K562 (cell line): Measurements from ENCODE around the gene GDPD2. TPM values are rescaled to one million over a fixed set of nuclear protein-coding genes. Genes with fewer than 3 reads are reported as not detected.
A peak's percentile ranks its signal among the peaks of the same experiment; 100 is the strongest.

Source experiments
- MIER1 ChIP-seq: fragments of 450-650 bp; IDR thresholded peaks from 2 replicates; pipeline ENCODE4 v1.6.1; 2016; ENCODE audit warnings: antibody characterized with exemption, mild to moderate bottlenecking, low read depth
- NR2C1 ChIP-seq, 2 experiments: fragments of 450-650 bp; IDR thresholded peaks; 2 replicates each; pipeline ENCODE4 v1.6.1; 2017; ENCODE audit warnings: mild to moderate bottlenecking in 2 of 2, antibody characterized with exemption in 1 of 2, inconsistent platforms in 1 of 2, missing compliant biosample characterization in 1 of 2, missing genetic modification characterization in 1 of 2
- RBBP5 ChIP-seq: fragments of 200-600 bp; sonication (generic); IDR thresholded peaks from 2 replicates; pipeline ENCODE4 v1.6.1; 2012; ENCODE audit warnings: borderline replicate concordance, mild to moderate bottlenecking, low read length, control low read depth, inconsistent platforms; ENCODE audit not compliant: insufficient read depth, poor library complexity, severe bottlenecking
- RBM17 ChIP-seq: fragments of 200-400 bp; formaldehyde crosslinking; IDR thresholded peaks from 2 replicates; pipeline ENCODE4 v1.6.1; 2017; ENCODE audit warnings: low read depth, mild to moderate bottlenecking, low read length, borderline replicate concordance
- THRAP3 ChIP-seq: fragments of 450-650 bp; IDR thresholded peaks from 2 replicates; pipeline ENCODE4 v1.6.1; 2016; ENCODE audit warnings: mild to moderate bottlenecking, inconsistent platforms, borderline replicate concordance
- ZBTB7A ChIP-seq: IDR thresholded peaks from 2 replicates; pipeline ENCODE4 v1.6.1; 2011; ENCODE audit warnings: low read depth, mild to moderate bottlenecking, low read length, moderate library complexity, borderline replicate concordance; ENCODE audit not compliant: control insufficient read depth
- ZNF174 ChIP-seq: fragments of 250-450 bp; sonication (Bioruptor Pico); IDR thresholded peaks from 2 replicates; pipeline ENCODE4 v1.4.0; 2020; ENCODE audit warnings: mild to moderate bottlenecking
- ZNF282 ChIP-seq: sonication (generic); formaldehyde crosslinking; IDR thresholded peaks from 2 replicates; pipeline ENCODE4 v1.8.1; 2023; ENCODE audit warnings: missing genetic modification reagents
- ZNF436 ChIP-seq: fragments of 250-450, 450-650 bp; sonication (Bioruptor Pico); formaldehyde crosslinking; IDR thresholded peaks from 2 replicates; pipeline ENCODE4 v1.7.0; 2020; ENCODE audit warnings: mild to moderate bottlenecking
- ZNF696 ChIP-seq: fragments of 250-450 bp; sonication (Bioruptor Pico); conservative IDR thresholded peaks from 2 replicates; pipeline ENCODE4 v1.4.0; 2020; ENCODE audit warnings: mild to moderate bottlenecking, moderate library complexity
- polyA plus RNA-seq, 8 experiments: library from polyadenylated mRNA; depleted of rRNA in 4 of 8; stranded (reverse) in 5 of 8; unstranded in 3 of 8; fragments of >200 nt; fragmentation: Nextera tagmentation in 2 of 8; fragmentation: Illumina TruSeq in 1 of 8; extraction: Ambion mirVana in 2 of 8; extraction: Trizol in 1 of 8; gene quantifications; 2 replicates each; pipeline versions ENCODE4 v1.2.1 to v1.2.3, GENCODE V29; 2011 to 2014; ENCODE audit warnings: inconsistent platforms in 1 of 8, missing spikeins in 1 of 8
- total RNA-seq, 7 experiments: library from RNA; depleted of rRNA in 6 of 7; stranded (reverse); fragments of >200 nt in 6 of 7; fragmentation: Illumina TruSeq in 2 of 7; extraction: Trizol in 2 of 7; gene quantifications; 2 replicates each; pipeline versions ENCODE4 v1.2.1 to v1.2.3, GENCODE V29; 2011 to 2021; ENCODE audit warnings: low replicate concordance in 1 of 7
- TF ChIP-seq, protein P1 (sequence below): IDR thresholded peaks from 2 replicates; pipeline ENCODE4 v1.6.1; 2012; ENCODE audit warnings: low read depth, low read length, improper control_type of control experiment, borderline replicate concordance
- TF ChIP-seq, protein P2 (sequence below): IDR thresholded peaks from 2 replicates; pipeline ENCODE4 v1.6.1; 2014; ENCODE audit warnings: antibody characterized with exemption
- TF ChIP-seq, protein P3 (sequence below), 2 experiments: fragments of 450-650 bp in 1 of 2; sonication (generic) in 1 of 2; formaldehyde crosslinking in 1 of 2; IDR thresholded peaks in 1 of 2; conservative IDR thresholded peaks in 1 of 2; 2 replicates each; pipeline versions ENCODE4 v1.6.1 to v1.8.1; 2016 to 2023; ENCODE audit warnings: mild to moderate bottlenecking in 2 of 2, moderate library complexity in 2 of 2, inconsistent platforms in 1 of 2, missing genetic modification reagents in 1 of 2
- TF ChIP-seq, protein P4 (sequence below): fragments of 250-450 bp; sonication (Bioruptor Pico); IDR thresholded peaks from 2 replicates; pipeline ENCODE4 v1.4.0; 2020; ENCODE audit warnings: mild to moderate bottlenecking, moderate library complexity, borderline replicate concordance
- TF ChIP-seq, protein P5 (sequence below): fragments of 250-450 bp; sonication (Bioruptor Pico); IDR thresholded peaks from 2 replicates; pipeline ENCODE4 v1.4.0; 2020; ENCODE audit warnings: borderline replicate concordance

GDPD2 gene
- total and polyA plus RNA-seq, 9 of the 15 experiments (the other 6 are each of a cell fraction or from before 2014, with no cell fraction given), result not detected

DNA sequence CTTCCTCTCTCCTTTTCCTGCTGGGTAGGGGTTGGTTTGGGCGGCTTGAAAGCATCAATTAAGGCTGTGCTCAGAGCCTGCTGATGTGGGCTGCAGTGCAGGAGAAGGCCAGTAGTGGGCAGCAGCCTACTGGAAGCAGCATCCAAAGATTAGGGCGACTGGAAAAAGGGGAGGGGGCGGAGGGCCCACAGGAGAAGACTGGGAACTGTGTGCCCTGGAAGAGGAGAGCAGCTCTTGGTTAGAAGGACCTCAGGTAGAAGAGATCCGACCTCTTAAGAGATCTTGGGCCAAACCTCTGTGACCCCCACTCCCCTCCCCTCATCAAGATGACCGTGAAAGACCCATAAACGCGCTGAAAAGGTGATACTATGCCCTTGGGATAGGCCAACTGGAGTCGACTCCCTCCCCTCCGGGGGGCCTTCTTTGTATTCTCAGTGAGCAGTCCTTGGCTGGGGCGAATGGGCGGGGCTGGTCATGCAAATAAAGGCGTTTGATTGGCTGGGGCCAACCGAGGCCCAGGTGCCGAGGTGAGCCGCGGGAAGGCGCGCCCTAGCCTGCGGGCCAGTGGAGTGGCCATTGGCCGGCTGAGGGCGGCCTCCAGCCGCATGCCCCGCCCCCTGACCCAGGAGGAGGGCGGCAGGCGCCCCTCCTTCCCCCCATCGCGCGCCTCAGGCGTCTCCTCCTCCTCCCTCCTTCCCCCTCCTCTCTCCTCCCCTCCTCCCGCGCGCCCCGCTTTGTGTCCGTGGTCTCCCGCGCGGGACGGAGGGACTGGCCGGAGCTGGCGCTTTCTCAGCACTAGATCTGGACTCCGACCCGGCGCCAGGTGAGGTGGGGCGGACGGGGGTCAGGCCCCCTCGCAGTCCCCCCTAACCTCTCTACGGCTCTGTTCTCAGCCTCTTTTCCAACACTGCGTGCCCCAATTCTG is 31.6 kb downstream of the GDPD2 start (continued):
- TF ChIP-seq ZNF696 (CRISPR knock-in tag), result no peak
- TF ChIP-seq THRAP3, result no peak
- TF ChIP-seq RBBP5, result peak; percentile 50
- TF ChIP-seq, protein P1, sequence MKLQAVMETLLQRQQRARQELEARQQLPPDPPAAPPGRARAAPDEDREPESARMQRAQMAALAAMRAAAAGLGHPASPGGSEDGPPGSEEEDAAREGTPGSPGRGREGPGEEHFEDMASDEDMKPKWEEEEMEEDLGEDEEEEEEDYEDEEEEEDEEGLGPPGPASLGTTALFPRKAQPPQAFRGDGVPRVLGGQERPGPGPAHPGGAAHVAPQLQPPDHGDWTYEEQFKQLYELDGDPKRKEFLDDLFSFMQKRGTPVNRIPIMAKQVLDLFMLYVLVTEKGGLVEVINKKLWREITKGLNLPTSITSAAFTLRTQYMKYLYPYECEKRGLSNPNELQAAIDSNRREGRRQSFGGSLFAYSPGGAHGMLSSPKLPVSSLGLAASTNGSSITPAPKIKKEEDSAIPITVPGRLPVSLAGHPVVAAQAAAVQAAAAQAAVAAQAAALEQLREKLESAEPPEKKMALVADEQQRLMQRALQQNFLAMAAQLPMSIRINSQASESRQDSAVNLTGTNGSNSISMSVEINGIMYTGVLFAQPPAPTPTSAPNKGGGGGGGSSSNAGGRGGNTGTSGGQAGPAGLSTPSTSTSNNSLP, result no peak
- TF ChIP-seq, protein P2, sequence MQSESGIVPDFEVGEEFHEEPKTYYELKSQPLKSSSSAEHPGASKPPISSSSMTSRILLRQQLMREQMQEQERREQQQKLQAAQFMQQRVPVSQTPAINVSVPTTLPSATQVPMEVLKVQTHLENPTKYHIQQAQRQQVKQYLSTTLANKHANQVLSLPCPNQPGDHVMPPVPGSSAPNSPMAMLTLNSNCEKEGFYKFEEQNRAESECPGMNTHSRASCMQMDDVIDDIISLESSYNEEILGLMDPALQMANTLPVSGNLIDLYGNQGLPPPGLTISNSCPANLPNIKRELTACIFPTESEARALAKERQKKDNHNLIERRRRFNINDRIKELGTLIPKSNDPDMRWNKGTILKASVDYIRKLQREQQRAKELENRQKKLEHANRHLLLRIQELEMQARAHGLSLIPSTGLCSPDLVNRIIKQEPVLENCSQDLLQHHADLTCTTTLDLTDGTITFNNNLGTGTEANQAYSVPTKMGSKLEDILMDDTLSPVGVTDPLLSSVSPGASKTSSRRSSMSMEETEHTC, result no peak
- TF ChIP-seq, protein P3, sequence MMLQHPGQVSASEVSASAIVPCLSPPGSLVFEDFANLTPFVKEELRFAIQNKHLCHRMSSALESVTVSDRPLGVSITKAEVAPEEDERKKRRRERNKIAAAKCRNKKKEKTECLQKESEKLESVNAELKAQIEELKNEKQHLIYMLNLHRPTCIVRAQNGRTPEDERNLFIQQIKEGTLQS (IDR thresholded peaks at IDR 0.05), result no peak
- TF ChIP-seq, protein P3 (CRISPR knock-in tag; conservative IDR thresholded peaks at IDR 0.05), result no peak
- no peak for TF ChIP-seq NR2C1 (IDR thresholded peaks at IDR 0.05)
- no peak for TF ChIP-seq NR2C1 (tag; IDR thresholded peaks at IDR 0.05)
- TF ChIP-seq MIER1, result no peak
- no peak for TF ChIP-seq RBM17
- TF ChIP-seq, protein P4, sequence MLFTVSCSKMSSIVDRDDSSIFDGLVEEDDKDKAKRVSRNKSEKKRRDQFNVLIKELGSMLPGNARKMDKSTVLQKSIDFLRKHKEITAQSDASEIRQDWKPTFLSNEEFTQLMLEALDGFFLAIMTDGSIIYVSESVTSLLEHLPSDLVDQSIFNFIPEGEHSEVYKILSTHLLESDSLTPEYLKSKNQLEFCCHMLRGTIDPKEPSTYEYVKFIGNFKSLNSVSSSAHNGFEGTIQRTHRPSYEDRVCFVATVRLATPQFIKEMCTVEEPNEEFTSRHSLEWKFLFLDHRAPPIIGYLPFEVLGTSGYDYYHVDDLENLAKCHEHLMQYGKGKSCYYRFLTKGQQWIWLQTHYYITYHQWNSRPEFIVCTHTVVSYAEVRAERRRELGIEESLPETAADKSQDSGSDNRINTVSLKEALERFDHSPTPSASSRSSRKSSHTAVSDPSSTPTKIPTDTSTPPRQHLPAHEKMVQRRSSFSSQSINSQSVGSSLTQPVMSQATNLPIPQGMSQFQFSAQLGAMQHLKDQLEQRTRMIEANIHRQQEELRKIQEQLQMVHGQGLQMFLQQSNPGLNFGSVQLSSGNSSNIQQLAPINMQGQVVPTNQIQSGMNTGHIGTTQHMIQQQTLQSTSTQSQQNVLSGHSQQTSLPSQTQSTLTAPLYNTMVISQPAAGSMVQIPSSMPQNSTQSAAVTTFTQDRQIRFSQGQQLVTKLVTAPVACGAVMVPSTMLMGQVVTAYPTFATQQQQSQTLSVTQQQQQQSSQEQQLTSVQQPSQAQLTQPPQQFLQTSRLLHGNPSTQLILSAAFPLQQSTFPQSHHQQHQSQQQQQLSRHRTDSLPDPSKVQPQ (CRISPR knock-in tag), result no peak
- TF ChIP-seq, protein P5, sequence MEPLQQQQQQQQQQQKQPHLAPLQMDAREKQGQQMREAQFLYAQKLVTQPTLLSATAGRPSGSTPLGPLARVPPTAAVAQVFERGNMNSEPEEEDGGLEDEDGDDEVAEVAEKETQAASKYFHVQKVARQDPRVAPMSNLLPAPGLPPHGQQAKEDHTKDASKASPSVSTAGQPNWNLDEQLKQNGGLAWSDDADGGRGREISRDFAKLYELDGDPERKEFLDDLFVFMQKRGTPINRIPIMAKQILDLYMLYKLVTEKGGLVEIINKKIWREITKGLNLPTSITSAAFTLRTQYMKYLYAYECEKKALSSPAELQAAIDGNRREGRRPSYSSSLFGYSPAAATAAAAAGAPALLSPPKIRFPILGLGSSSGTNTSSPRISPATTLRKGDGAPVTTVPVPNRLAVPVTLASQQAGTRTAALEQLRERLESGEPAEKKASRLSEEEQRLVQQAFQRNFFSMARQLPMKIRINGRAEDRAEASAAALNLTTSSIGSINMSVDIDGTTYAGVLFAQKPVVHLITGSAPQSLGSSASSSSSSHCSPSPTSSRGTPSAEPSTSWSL (CRISPR knock-in tag), result no peak
- no peak for TF ChIP-seq ZNF174 (CRISPR knock-in tag)
- no peak for TF ChIP-seq ZNF436 (CRISPR knock-in tag)
- no peak for TF ChIP-seq ZNF282 (CRISPR knock-in tag)
- peak; percentile 84 for TF ChIP-seq ZBTB7A
